Neural cell (in vitro differentiated cells): ENCODE measurements around the gene ATP11A. TPM values are rescaled to one million over a fixed set of nuclear protein-coding genes. Genes with fewer than 3 reads are reported as not detected.

Experiments
- H2AFZ ChIP-seq: fragments of 200-600, 300-800 bp; sonication (generic), shearing (Covaris generic); 2 replicates; pipeline ENCODE4 v1.6.0; 2014; ENCODE audit warnings: low read depth, mild to moderate bottlenecking, antibody characterized with exemption, low read length, moderate library complexity
- H3F3A ChIP-seq: fragments of 200-600 bp; shearing (Covaris generic); 2 replicates; pipeline ENCODE4 v1.6.1; 2016; ENCODE audit warnings: mild to moderate bottlenecking, moderate library complexity, mixed read lengths, antibody characterized with exemption, low read length; ENCODE audit not compliant: insufficient read depth, poor library complexity, severe bottlenecking
- H3K27ac ChIP-seq: fragments of 200-600, 300-800 bp; sonication (generic), shearing (Covaris generic); 2 replicates; pipeline ENCODE4 v1.5.1; 2014; ENCODE audit warnings: mild to moderate bottlenecking, low read length, moderate library complexity
- H3K27me3 ChIP-seq: fragments of 300-800, 200-600 bp; sonication (generic), shearing (Covaris generic); 2 replicates; pipeline ENCODE4 v1.6.0; 2014; ENCODE audit warnings: mild to moderate bottlenecking, low read depth, low read length, moderate library complexity; ENCODE audit not compliant: insufficient read depth
- H3K36me3 ChIP-seq: fragments of 300-800, 200-600 bp; sonication (generic), shearing (Covaris generic); 2 replicates; pipeline ENCODE4 v1.5.1; 2014; ENCODE audit warnings: mild to moderate bottlenecking, antibody characterized with exemption, low read length, moderate library complexity; ENCODE audit not compliant: insufficient read depth
- H3K4me2 ChIP-seq: fragments of 300-800, 200-600 bp; sonication (generic), shearing (Covaris generic); 2 replicates; pipeline ENCODE4 v1.6.0; 2014; ENCODE audit warnings: mild to moderate bottlenecking, low read length
- H3K4me3 ChIP-seq: fragments of 300-800, 200-600 bp; sonication (generic), shearing (Covaris generic); 2 replicates; pipeline ENCODE4 v1.5.1; 2014; ENCODE audit warnings: mild to moderate bottlenecking, low read length, moderate library complexity
- H3K79me2 ChIP-seq: fragments of 200-600 bp; shearing (Covaris generic); replicated peaks from 2 replicates; pipeline ENCODE4 v1.6.0; 2014; ENCODE audit warnings: mild to moderate bottlenecking, low read length, moderate library complexity; ENCODE audit not compliant: insufficient read depth
- H3K9ac ChIP-seq: fragments of 300-800, 200-600 bp; sonication (generic), shearing (Covaris generic); 2 replicates; pipeline ENCODE4 v1.6.1; 2016; ENCODE audit warnings: mild to moderate bottlenecking, low read length, mixed read lengths
- H3K9me2 ChIP-seq: fragments of 200-600 bp; shearing (Covaris generic); 2 replicates; pipeline ENCODE4 v1.6.1; 2016; ENCODE audit warnings: mild to moderate bottlenecking, low read length, mixed read lengths; ENCODE audit not compliant: insufficient read depth
- H3K9me3 ChIP-seq: fragments of 200-600, 300-800 bp; sonication (generic), shearing (Covaris generic); 2 replicates; pipeline ENCODE4 v1.6.1; 2016; ENCODE audit warnings: mild to moderate bottlenecking, mixed run types, low read length, moderate library complexity, mixed read lengths
- H4K20me1 ChIP-seq: fragments of 200-600 bp; shearing (Covaris generic); 2 replicates; pipeline ENCODE4 v1.6.1; 2016; ENCODE audit warnings: mild to moderate bottlenecking, mixed run types; ENCODE audit not compliant: insufficient read depth
- EP300 ChIP-seq: fragments of 450-650 bp; conservative IDR thresholded peaks from 2 replicates; pipeline ENCODE4 v1.6.1; 2014; ENCODE audit warnings: antibody characterized with exemption, mild to moderate bottlenecking, moderate library complexity; ENCODE audit not compliant: poor library complexity, severe bottlenecking
- EZH2 ChIP-seq: fragments of 200-600, 300-800 bp; shearing (Covaris generic), sonication (generic); IDR thresholded peaks from 2 replicates; pipeline ENCODE4 v1.6.1; 2014; ENCODE audit warnings: antibody characterized with exemption, low read length, borderline replicate concordance, mild to moderate bottlenecking; ENCODE audit not compliant: insufficient read depth, poor library complexity, severe bottlenecking
- MXI1 ChIP-seq: fragments of 450-650 bp; conservative IDR thresholded peaks from 2 replicates; pipeline ENCODE4 v1.6.1; 2014; ENCODE audit warnings: antibody characterized with exemption, mild to moderate bottlenecking; ENCODE audit not compliant: poor library complexity, severe bottlenecking
- POLR2AphosphoS5 ChIP-seq: IDR thresholded peaks from 2 replicates; pipeline ENCODE4 v1.6.1; 2012
- RAD21 ChIP-seq: fragments of 450-650 bp; conservative IDR thresholded peaks from 2 replicates; pipeline ENCODE4 v1.6.1; 2014; ENCODE audit warnings: antibody characterized with exemption, mild to moderate bottlenecking, moderate library complexity
- SMC3 ChIP-seq: fragments of 450-650 bp; conservative IDR thresholded peaks from 2 replicates; pipeline ENCODE4 v1.6.1; 2014; ENCODE audit warnings: antibody characterized with exemption, mild to moderate bottlenecking, moderate library complexity; ENCODE audit not compliant: poor library complexity
- TAF1 ChIP-seq: IDR thresholded peaks from 2 replicates; pipeline ENCODE4 v1.6.1; 2012; ENCODE audit warnings: low read depth
- polyA plus RNA-seq: library from polyadenylated mRNA; depleted of rRNA; stranded (reverse); fragments of >200 nt; gene quantifications from 2 replicates; pipeline ENCODE4 v1.2.3, GENCODE V29; 2014
- TF ChIP-seq, protein P1 (sequence below): fragments of 450-650 bp; IDR thresholded peaks from 2 replicates; pipeline ENCODE4 v1.5.1; 2014; ENCODE audit warnings: antibody characterized with exemption, mild to moderate bottlenecking, moderate library complexity; ENCODE audit not compliant: poor library complexity, severe bottlenecking
- TF ChIP-seq, protein P2 (sequence below): IDR thresholded peaks from 2 replicates; pipeline ENCODE4 v1.6.1; 2012; ENCODE audit warnings: borderline replicate concordance

Gene ATP11A
- polyA plus RNA-seq, 1 donor from 2014 or later, result 3.0 TPM

DNA sequence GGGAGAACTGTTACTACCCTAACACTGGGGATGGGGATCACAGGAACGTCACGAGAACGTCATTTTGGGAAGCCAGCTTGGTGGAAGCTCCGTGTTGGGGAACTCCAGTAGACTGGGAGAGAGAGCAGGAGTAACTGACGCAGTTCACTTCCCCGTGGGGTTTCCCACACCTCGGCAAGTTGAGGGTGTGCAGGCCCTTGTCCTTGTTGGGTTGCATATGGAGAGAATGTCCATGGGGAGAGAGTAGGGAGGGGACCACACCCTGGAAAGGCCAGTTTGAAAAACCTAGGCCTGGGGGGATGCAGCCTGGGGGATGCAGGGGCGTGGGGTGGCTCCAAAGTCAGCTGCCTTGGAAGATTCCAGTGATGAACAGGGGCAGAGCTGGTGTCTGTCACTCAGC, 228.4 kb downstream of the ATP11A start (continued):
- TF ChIP-seq RAD21, result no peak

DNA sequence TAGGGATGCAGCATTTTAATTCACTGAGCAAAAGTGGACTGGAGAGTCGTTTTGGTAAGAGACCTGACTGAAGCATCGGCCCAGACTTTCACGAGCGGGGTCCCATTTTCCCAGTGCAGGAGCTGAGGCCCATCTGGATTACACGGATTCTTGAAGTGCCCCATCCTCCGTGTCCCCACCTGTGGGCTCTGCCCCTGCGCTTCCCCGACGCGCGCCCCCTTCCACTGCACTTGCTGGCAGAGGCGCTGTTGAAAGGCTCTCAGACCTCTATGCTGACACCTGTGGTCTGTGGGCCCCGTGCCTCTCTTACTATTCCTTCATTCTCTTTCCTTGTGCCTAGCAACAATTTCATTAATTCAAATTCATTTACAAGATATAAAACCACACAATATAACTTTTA, 228.9 kb downstream of the ATP11A start:
- H3K4me2 ChIP-seq, result no peak overlapping the region
- TF ChIP-seq, protein P1, sequence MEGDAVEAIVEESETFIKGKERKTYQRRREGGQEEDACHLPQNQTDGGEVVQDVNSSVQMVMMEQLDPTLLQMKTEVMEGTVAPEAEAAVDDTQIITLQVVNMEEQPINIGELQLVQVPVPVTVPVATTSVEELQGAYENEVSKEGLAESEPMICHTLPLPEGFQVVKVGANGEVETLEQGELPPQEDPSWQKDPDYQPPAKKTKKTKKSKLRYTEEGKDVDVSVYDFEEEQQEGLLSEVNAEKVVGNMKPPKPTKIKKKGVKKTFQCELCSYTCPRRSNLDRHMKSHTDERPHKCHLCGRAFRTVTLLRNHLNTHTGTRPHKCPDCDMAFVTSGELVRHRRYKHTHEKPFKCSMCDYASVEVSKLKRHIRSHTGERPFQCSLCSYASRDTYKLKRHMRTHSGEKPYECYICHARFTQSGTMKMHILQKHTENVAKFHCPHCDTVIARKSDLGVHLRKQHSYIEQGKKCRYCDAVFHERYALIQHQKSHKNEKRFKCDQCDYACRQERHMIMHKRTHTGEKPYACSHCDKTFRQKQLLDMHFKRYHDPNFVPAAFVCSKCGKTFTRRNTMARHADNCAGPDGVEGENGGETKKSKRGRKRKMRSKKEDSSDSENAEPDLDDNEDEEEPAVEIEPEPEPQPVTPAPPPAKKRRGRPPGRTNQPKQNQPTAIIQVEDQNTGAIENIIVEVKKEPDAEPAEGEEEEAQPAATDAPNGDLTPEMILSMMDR, result no peak
- TF ChIP-seq TAF1 (no peak), EZH2 (no peak), RAD21 (no peak), POLR2AphosphoS5 (no peak), EP300 (no peak), MXI1 (no peak)
- TF ChIP-seq, protein P2, sequence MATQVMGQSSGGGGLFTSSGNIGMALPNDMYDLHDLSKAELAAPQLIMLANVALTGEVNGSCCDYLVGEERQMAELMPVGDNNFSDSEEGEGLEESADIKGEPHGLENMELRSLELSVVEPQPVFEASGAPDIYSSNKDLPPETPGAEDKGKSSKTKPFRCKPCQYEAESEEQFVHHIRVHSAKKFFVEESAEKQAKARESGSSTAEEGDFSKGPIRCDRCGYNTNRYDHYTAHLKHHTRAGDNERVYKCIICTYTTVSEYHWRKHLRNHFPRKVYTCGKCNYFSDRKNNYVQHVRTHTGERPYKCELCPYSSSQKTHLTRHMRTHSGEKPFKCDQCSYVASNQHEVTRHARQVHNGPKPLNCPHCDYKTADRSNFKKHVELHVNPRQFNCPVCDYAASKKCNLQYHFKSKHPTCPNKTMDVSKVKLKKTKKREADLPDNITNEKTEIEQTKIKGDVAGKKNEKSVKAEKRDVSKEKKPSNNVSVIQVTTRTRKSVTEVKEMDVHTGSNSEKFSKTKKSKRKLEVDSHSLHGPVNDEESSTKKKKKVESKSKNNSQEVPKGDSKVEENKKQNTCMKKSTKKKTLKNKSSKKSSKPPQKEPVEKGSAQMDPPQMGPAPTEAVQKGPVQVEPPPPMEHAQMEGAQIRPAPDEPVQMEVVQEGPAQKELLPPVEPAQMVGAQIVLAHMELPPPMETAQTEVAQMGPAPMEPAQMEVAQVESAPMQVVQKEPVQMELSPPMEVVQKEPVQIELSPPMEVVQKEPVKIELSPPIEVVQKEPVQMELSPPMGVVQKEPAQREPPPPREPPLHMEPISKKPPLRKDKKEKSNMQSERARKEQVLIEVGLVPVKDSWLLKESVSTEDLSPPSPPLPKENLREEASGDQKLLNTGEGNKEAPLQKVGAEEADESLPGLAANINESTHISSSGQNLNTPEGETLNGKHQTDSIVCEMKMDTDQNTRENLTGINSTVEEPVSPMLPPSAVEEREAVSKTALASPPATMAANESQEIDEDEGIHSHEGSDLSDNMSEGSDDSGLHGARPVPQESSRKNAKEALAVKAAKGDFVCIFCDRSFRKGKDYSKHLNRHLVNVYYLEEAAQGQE, result no peak
- no peak overlapping the region for H3K4me3 ChIP-seq
- H3K9me2 ChIP-seq, result no peaks in the 10 kb centered on the region
- H3K9ac ChIP-seq, result no peak overlapping the region
- H3K27ac ChIP-seq, result no peak overlapping the region
- no peaks in the 10 kb centered on the region for H3K27me3 ChIP-seq
- no peaks in the 10 kb centered on the region for H3K9me3 ChIP-seq
- H3F3A ChIP-seq, result no peaks in the 10 kb centered on the region
- H4K20me1 ChIP-seq, result no peaks in the 10 kb centered on the region
- no peaks in the 10 kb centered on the region for H3K36me3 ChIP-seq
- no peaks in the 10 kb centered on the region for H3K79me2 ChIP-seq
- H2AFZ ChIP-seq, result no peak overlapping the region

DNA sequence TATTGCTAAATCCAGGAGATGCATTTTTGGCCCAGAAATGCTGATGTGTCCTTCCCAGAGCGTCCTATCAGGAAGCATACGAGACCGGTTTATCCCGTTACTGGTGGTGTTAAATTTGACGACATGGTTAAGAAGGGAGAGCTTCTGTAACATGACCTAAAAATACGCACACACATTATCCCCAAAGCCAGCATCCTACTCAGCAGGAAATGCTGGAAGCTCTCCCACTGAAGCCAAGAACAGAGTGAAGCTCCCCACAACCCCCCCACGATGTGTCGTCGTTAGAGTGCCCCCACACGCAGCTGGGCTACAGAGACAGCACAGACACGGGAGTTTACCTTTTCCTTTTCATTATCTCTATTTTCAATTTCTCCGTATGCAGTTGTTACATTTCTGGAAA, 234.1 kb downstream of the ATP11A start:
- TF ChIP-seq EZH2 (no peak), TAF1 (no peak), POLR2AphosphoS5 (no peak), SMC3 (no peak), RAD21 (no peak), MXI1 (no peak), EP300 (no peak)
- TF ChIP-seq, protein P2, result no peak
- TF ChIP-seq, protein P1, result no peak
- H3F3A ChIP-seq, result no peaks in the 10 kb centered on the region

More for the DNA sequence above, 234.1 kb downstream of the ATP11A start:
- Histone ChIP-seq H3K9ac (no peak overlapping the region), H3K27ac (no peak overlapping the region), H3K9me2 (no peaks in the 10 kb centered on the region), H2AFZ (no peak overlapping the region), H3K4me3 (no peak overlapping the region), H3K36me3 (no peaks in the 10 kb centered on the region), H3K4me2 (no peak overlapping the region), H3K79me2 (no peaks in the 10 kb centered on the region), H3K9me3 (no peaks in the 10 kb centered on the region), H3K27me3 (no peaks in the 10 kb centered on the region), H4K20me1 (no peaks in the 10 kb centered on the region)
